ENCODE results near the gene NR4A1. TPM values are rescaled to one million over a fixed set of nuclear protein-coding genes. Genes with fewer than 3 reads are reported as not detected.

NR4A1 gene
- total RNA-seq, 1 donor from 2014 or later: 67.0 TPM

GRCh38 chr12:52087961-52088820, 36.9 kb downstream of the NR4A1 start:
- TF ChIP-seq, protein P1, sequence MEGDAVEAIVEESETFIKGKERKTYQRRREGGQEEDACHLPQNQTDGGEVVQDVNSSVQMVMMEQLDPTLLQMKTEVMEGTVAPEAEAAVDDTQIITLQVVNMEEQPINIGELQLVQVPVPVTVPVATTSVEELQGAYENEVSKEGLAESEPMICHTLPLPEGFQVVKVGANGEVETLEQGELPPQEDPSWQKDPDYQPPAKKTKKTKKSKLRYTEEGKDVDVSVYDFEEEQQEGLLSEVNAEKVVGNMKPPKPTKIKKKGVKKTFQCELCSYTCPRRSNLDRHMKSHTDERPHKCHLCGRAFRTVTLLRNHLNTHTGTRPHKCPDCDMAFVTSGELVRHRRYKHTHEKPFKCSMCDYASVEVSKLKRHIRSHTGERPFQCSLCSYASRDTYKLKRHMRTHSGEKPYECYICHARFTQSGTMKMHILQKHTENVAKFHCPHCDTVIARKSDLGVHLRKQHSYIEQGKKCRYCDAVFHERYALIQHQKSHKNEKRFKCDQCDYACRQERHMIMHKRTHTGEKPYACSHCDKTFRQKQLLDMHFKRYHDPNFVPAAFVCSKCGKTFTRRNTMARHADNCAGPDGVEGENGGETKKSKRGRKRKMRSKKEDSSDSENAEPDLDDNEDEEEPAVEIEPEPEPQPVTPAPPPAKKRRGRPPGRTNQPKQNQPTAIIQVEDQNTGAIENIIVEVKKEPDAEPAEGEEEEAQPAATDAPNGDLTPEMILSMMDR (IDR thresholded peaks at IDR 0.05): no peak
- no peak for ATAC-seq
- Histone ChIP-seq H3K9me3 (no peaks in the 10 kb centered on the region), H3K27ac (no peak overlapping the region), H3K27me3 (no peaks in the 10 kb centered on the region), H3K4me1 (peaks cover 5% of the 10 kb centered on the region), H3K4me3 (no peak overlapping the region), H3K36me3 (no peaks in the 10 kb centered on the region)
- DNase-seq: peak; percentile 48
- intact Hi-C loops (cut with DNase I): loop anchor here (5.0 kb wide), 1 partner anchor 61 kb away; no protein-coding TSS in a partner anchor

GRCh38 chr12:52089491-52089890, 38.2 kb downstream of the NR4A1 start:
- no peaks in the 10 kb centered on the region for H3K36me3 ChIP-seq
- ATAC-seq: no peak
- TF ChIP-seq, protein P1 (IDR thresholded peaks at IDR 0.05): no peak
- DNase-seq: peak; percentile 18
- H3K9me3 ChIP-seq: no peaks in the 10 kb centered on the region
- intact Hi-C loops (cut with DNase I): loop anchor here (5.0 kb wide), 1 partner anchor 62 kb away; no protein-coding TSS in a partner anchor
- no peak overlapping the region for H3K27ac ChIP-seq
- H3K27me3 ChIP-seq: no peaks in the 10 kb centered on the region
- no peak overlapping the region for H3K4me3 ChIP-seq
- H3K4me1 ChIP-seq: no peaks in the 10 kb centered on the region

GRCh38 chr12:52090291-52090690, 39.0 kb downstream of the NR4A1 start:
- ATAC-seq (no peak), DNase-seq (peak; percentile 35)
- Histone ChIP-seq H3K27ac (no peak overlapping the region), H3K9me3 (no peaks in the 10 kb centered on the region), H3K4me3 (no peak overlapping the region), H3K4me1 (no peaks in the 10 kb centered on the region), H3K27me3 (no peaks in the 10 kb centered on the region), H3K36me3 (no peaks in the 10 kb centered on the region)
- intact Hi-C loops (cut with DNase I): no loop called here
- TF ChIP-seq, protein P1 (IDR thresholded peaks at IDR 0.05): no peak

- Histone ChIP-seq H3K27ac (no peak overlapping the region), H3K9me3 (no peaks in the 10 kb centered on the region), H3K4me1 (no peaks in the 10 kb centered on the region), H3K27me3 (no peaks in the 10 kb centered on the region), H3K4me3 (no peak overlapping the region), H3K36me3 (no peaks in the 10 kb centered on the region)
- TF ChIP-seq, protein P1 (IDR thresholded peaks at IDR 0.05): no peak
- intact Hi-C loops (cut with DNase I): no loop called here
- ATAC-seq (no peak), DNase-seq (peak; percentile 38)
Measured at GRCh38 chr12:52091061-52091460, 39.8 kb downstream of the NR4A1 start.

DNA sequence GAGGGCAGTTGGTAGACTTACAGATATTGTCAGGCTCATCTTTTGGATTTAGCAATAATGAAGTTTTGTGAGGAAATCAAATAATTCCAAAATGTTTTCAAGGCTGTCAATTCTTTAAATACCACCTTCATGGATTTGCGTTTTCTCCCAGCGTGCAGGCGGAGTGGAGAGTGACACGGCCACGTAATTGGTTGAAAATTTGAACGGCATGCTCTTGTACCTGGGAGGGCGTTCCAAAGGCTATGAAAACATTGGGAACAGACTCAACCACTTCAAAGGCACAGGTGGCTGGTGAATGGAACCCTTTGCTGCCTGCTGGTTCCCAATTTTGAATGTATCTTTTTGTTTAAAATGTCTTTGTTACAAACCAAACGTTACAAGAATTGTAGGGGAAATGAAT, 40.6 kb downstream of the NR4A1 start:
- no peaks in the 10 kb centered on the region for H3K9me3 ChIP-seq
- H3K4me3 ChIP-seq: no peak overlapping the region
- TF ChIP-seq, protein P1 (IDR thresholded peaks at IDR 0.05): no peak
- no peaks in the 10 kb centered on the region for H3K27me3 ChIP-seq
- no peak overlapping the region for H3K27ac ChIP-seq
- H3K4me1 ChIP-seq: no peaks in the 10 kb centered on the region
- DNase-seq (peak; percentile 41), ATAC-seq (peak; percentile 77)
- intact Hi-C loops (cut with DNase I): no loop called here
- no peaks in the 10 kb centered on the region for H3K36me3 ChIP-seq
